ENCODE data around the gene TRABD2A.

- no peak for TF ChIP-seq POLR2A (IDR thresholded peaks at IDR 0.05)
- TF ChIP-seq, protein P1, sequence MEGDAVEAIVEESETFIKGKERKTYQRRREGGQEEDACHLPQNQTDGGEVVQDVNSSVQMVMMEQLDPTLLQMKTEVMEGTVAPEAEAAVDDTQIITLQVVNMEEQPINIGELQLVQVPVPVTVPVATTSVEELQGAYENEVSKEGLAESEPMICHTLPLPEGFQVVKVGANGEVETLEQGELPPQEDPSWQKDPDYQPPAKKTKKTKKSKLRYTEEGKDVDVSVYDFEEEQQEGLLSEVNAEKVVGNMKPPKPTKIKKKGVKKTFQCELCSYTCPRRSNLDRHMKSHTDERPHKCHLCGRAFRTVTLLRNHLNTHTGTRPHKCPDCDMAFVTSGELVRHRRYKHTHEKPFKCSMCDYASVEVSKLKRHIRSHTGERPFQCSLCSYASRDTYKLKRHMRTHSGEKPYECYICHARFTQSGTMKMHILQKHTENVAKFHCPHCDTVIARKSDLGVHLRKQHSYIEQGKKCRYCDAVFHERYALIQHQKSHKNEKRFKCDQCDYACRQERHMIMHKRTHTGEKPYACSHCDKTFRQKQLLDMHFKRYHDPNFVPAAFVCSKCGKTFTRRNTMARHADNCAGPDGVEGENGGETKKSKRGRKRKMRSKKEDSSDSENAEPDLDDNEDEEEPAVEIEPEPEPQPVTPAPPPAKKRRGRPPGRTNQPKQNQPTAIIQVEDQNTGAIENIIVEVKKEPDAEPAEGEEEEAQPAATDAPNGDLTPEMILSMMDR (IDR thresholded peaks at IDR 0.05): no peak
These were observed 18.7 kb upstream of the TRABD2A start for GRCh38 chr2:84899304-84900204.

All from breast epithelium (tissue), 3 donors.